ENCODE measurements around the gene SP140. TPM values are rescaled to one million over a fixed set of nuclear protein-coding genes. Genes with fewer than 3 reads are reported as not detected.

SP140 gene
- polyA plus RNA-seq, 2 of the 4 experiments (the other 2 are of a cell fraction): 0.10 TPM; not detected in 1

GRCh38 chr2:230343747-230344146, 118.2 kb downstream of the SP140 start:
- ATAC-seq (no peak), DNase-seq (ENCODE audit: low read depth in 1 of 2, low spot score in 1 of 2) (no peak), FAIRE-seq (no peak)
- CTCF ChIA-PET: no interaction called here
- no peak overlapping the region for H3K4me3 ChIP-seq
- no peak overlapping the region for H3K4me2 ChIP-seq
- POLR2A ChIA-PET: no interaction called here
- WGBS (ENCODE audit: missing lambda C conversion rate): 3% methylated on average over 1 of the region's 1 CpG
- no peak for TF ChIP-seq JUN (IDR thresholded peaks at IDR 0.05)
- no peak for TF ChIP-seq HEYL (CRISPR knock-in tag; IDR thresholded peaks at IDR 0.05)
- TF ChIP-seq SMC3 (IDR thresholded peaks at IDR 0.05): no peak
- TF ChIP-seq E2F6 (IDR thresholded peaks at IDR 0.05; ENCODE audit: borderline replicate concordance, low read depth): no peak
- TF ChIP-seq FOXS1 (CRISPR knock-in tag; IDR thresholded peaks at IDR 0.05): no peak
- TF ChIP-seq ELK1 (IDR thresholded peaks at IDR 0.05; ENCODE audit: low read depth, low read length): no peak
- TF ChIP-seq ZFP36 (IDR thresholded peaks at IDR 0.05; ENCODE audit: borderline replicate concordance, partially characterized antibody): no peak
- no peak for TF ChIP-seq MAX (IDR thresholded peaks at IDR 0.05)
- H3K9me3 ChIP-seq: peaks cover 2% of the 10 kb centered on the region; the same call in 2 of the 3 replicates
- H3K27ac ChIP-seq: no peak overlapping the region
- H3K4me1 ChIP-seq: no peaks in the 10 kb centered on the region

DNA sequence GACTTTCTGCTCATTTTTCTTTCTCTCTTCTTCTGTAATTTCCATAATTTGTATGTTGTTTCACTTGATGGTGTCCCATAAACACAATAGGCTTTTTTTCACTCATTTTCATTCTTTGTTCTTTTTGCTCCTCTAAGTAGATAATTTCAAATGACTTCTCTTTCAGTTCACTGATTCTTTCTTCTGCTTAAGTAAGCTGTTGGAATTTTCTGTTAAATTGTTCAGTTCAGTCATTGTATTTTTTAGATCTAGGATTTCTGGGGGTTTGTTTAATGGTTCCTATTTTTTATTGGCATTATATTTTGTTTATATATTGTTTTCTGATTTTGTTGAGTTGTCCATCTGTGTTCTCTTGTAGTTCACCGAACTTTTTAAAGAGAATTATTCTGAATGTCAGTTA, 120.9 kb downstream of the SP140 start:
- no peak overlapping the region for H3K27ac ChIP-seq
- no peak overlapping the region for H3K4me2 ChIP-seq
- ChIA-PET POLR2A (no interaction called here), CTCF (no interaction called here)
- H3K4me3 ChIP-seq: no peak overlapping the region
- 78% methylated on average over 1 of the region's 1 CpG for WGBS (ENCODE audit: missing lambda C conversion rate)
- peaks cover 2% of the 10 kb centered on the region; the same call in 2 of the 3 replicates for H3K9me3 ChIP-seq
- TF ChIP-seq HDAC2 (IDR thresholded peaks at IDR 0.05) (no peak), FOXS1 (CRISPR knock-in tag; IDR thresholded peaks at IDR 0.05) (no peak), TFCP2L1 (CRISPR knock-in tag; IDR thresholded peaks at IDR 0.05) (no peak), RFX5 (IDR thresholded peaks at IDR 0.05) (no peak), CBX2 (IDR thresholded peaks at IDR 0.05; ENCODE audit: borderline replicate concordance, low read depth) (no peak), ZC3H11A (IDR thresholded peaks at IDR 0.05) (no peak), SREBF2 (IDR thresholded peaks at IDR 0.05) (no peak), ESRRA (IDR thresholded peaks at IDR 0.05; ENCODE audit: borderline replicate concordance, low read length) (no peak), ATOH8 (CRISPR knock-in tag; IDR thresholded peaks at IDR 0.05; ENCODE audit: low read depth) (no peak), ELK1 (IDR thresholded peaks at IDR 0.05; ENCODE audit: low read depth, low read length) (no peak), NR3C1 (IDR thresholded peaks at IDR 0.05) (no peak), FOSL2 (IDR thresholded peaks at IDR 0.05) (no peak), FOSL2 (CRISPR knock-in tag; IDR thresholded peaks at IDR 0.05) (no peak), CEBPB (IDR thresholded peaks at IDR 0.05) (no peak), PHF8 (IDR thresholded peaks at IDR 0.05; ENCODE audit: borderline replicate concordance, low read depth) (no peak)
- TF ChIP-seq, protein P1, sequence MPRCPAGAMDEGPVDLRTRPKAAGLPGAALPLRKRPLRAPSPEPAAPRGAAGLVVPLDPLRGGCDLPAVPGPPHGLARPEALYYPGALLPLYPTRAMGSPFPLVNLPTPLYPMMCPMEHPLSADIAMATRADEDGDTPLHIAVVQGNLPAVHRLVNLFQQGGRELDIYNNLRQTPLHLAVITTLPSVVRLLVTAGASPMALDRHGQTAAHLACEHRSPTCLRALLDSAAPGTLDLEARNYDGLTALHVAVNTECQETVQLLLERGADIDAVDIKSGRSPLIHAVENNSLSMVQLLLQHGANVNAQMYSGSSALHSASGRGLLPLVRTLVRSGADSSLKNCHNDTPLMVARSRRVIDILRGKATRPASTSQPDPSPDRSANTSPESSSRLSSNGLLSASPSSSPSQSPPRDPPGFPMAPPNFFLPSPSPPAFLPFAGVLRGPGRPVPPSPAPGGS (IDR thresholded peaks at IDR 0.05): no peak
- DNase-seq (ENCODE audit: low read depth in 1 of 2, low spot score in 1 of 2) (no peak), ATAC-seq (no peak), FAIRE-seq (no peak)
- H3K4me1 ChIP-seq: no peaks in the 10 kb centered on the region

All from A549 (cell line).